ENCODE data around the gene APBA2.

The APBA2 gene

DNA sequence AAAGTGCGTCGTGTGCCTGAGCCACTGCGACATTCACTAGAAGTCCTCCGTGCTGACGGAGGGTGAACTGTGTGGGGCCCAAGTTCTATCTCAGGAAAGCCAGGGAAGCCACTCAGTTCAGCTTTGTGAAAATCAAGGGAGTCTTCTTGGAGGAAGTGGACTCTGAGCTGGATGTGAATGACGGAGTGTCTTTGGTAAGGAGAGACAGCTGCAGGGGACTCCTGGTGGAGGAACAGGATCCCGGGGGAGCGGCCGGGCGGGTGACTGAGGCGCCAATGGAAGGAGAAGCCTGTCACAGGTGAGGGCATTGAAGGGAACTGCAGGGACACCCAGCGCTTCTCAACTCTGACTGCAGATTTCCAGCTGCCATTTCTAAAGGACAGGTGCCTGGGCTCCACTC, 75.6 kb downstream of the APBA2 start:
- no peak for DNase-seq (ENCODE audit: low read depth)

DNA sequence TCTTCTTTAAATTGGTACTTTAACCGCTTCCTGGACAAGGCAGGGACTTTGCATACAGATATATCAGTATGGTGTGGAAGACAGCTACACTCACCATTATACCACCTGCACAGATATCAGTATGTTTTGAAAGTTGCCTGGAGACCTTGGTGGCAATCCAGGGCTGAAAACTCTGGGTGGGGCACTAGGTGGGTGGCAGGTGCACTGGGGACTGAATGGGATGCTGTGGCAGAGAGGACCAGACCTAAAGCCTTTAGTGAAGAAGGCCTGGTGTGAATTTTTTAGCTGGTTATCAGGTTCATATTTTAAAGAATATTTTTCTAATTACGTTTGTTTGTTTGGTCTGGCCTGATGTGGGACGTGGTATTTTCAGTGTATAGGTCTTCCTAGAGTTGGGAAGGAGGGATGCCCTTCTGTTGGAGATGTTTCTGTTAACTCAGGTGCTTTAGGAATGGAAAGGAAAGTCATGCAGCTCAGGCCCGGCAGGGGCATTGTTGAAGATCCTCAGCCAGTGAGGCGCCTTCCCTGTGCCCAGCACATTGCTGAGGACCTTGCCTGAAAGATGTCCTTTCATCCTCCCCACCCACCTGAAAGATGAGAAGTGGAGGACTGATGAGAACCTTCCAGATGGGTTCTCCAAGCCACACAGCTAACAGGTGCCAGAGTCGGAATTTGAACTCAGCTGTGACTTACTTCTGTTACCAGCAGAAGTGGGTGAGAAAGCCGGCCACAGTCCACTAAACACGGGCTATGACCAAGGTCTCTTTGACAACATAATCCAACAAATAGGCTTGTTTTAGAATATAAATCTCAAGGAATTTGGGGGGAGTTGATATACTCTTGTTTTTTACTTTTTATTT, 77.3 kb downstream of the APBA2 start:
- no peak overlapping the region for H3K4me3 ChIP-seq (replicated peaks; ENCODE audit: low read depth, low read length)
- no peak for DNase-seq (ENCODE audit: low read depth)
- TF ChIP-seq, protein P1, sequence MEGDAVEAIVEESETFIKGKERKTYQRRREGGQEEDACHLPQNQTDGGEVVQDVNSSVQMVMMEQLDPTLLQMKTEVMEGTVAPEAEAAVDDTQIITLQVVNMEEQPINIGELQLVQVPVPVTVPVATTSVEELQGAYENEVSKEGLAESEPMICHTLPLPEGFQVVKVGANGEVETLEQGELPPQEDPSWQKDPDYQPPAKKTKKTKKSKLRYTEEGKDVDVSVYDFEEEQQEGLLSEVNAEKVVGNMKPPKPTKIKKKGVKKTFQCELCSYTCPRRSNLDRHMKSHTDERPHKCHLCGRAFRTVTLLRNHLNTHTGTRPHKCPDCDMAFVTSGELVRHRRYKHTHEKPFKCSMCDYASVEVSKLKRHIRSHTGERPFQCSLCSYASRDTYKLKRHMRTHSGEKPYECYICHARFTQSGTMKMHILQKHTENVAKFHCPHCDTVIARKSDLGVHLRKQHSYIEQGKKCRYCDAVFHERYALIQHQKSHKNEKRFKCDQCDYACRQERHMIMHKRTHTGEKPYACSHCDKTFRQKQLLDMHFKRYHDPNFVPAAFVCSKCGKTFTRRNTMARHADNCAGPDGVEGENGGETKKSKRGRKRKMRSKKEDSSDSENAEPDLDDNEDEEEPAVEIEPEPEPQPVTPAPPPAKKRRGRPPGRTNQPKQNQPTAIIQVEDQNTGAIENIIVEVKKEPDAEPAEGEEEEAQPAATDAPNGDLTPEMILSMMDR (IDR thresholded peaks at IDR 0.05; ENCODE audit: low read length, missing control alignments), result no peak

More for the DNA sequence above, 75.6 kb downstream of the APBA2 start:
- TF ChIP-seq, protein P1 (IDR thresholded peaks at IDR 0.05; ENCODE audit: low read length, missing control alignments), result no peak
- no peak overlapping the region for H3K4me3 ChIP-seq (replicated peaks; ENCODE audit: low read depth, low read length)

DNA sequence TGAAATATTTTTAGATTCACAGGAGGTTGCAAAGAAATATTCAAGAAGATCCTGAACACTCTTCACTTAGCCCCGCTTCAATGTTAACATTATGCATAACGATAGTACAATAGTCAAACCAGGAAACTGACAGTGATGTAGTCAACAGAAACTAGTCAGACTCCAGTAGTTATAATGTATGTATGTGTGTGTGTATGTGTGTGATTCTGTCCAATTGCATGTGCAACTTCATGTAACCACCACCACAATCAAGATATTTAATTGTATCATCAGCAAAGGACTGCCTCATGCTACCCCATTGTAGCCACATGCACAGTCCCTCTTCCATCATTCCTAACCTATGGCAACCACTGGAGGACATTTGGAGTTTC, 77.9 kb downstream of the APBA2 start:
- no peak overlapping the region for H3K4me3 ChIP-seq (replicated peaks; ENCODE audit: low read depth, low read length)
- TF ChIP-seq, protein P1 (IDR thresholded peaks at IDR 0.05; ENCODE audit: low read length, missing control alignments), result no peak
- DNase-seq (ENCODE audit: low read depth), result no peak

DNA sequence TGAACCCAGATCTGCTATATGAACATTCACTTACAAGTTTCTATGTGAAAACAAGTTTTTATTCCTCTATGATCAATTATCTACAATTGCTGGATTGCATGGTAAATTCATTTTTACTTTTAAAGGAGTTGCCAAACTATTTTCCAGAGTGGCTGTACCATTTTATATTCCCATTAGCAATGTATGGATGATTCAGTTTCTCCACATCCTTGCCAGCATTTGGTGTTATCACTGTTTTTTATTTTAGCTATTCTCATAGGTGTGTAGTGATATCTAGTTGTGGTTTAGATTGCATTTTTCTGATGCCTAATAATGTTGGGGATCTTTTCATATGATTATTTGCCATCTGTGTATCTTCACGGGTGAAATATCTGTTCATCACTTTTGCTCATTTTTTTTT, 78.3 kb downstream of the APBA2 start:
- no peak overlapping the region for H3K4me3 ChIP-seq (replicated peaks; ENCODE audit: low read depth, low read length)
- DNase-seq (ENCODE audit: low read depth), result no peak
- TF ChIP-seq, protein P1 (IDR thresholded peaks at IDR 0.05; ENCODE audit: low read length, missing control alignments), result no peak

DNA sequence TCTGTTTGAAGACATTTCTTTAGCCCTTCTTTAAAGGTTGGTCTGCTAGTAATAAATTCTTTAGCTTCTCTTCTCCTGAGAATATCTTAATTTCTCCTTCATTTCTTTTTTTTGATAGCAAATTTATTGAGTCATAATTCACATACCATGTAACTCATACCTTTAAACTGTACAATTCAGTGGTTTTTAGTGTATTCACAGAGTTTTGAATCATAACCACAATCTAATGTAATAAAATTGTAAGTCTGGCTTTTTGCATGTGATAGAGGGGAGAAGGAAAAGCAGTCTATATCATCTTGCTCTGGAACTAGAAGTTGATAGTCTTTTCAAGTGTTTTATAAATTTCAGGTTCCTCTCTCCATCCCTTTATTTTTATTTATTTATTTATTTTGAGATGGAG, 81.3 kb downstream of the APBA2 start:
- no peak overlapping the region for H3K4me3 ChIP-seq (replicated peaks; ENCODE audit: low read depth, low read length)
- TF ChIP-seq, protein P1 (IDR thresholded peaks at IDR 0.05; ENCODE audit: low read length, missing control alignments), result no peak
- no peak for DNase-seq (ENCODE audit: low read depth)

DNA sequence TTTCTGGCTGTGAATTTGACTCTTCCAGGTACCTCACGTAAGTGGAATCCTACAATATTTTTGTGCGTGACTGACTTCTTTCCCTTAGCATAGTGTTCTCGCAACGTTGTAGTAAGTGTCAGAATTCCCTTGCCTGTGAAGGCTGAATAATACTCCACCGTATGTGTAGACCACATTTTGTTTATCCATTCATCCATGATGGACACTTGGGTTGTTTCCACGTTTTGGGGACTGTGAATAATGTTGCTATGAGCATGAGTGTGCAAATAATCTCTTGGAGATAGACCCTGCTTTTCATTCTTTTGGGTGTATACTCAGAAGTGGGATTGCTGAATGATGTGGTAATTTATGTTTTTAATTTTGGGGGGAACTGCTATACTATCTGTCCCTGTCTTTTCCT, 82.2 kb downstream of the APBA2 start:
- DNase-seq (ENCODE audit: low read depth), result no peak
- H3K4me3 ChIP-seq (replicated peaks; ENCODE audit: low read depth, low read length), result no peak overlapping the region
- TF ChIP-seq, protein P1 (IDR thresholded peaks at IDR 0.05; ENCODE audit: low read length, missing control alignments), result no peak
